SK-N-MC (cell line): ENCODE data around the gene PTHLH.

Experiments used
- DNase-seq: peaks from one replicate; pipeline ENCODE4 v3.0.0-alpha.2; 2011; ENCODE audit warnings: low read depth, low spot score
- H3K27ac ChIP-seq: fragments of 200-600 bp; sonication (generic); 2 replicates; pipeline ENCODE4 v1.5.1; 2016; ENCODE audit warnings: mixed run types
- H3K36me3 ChIP-seq: fragments of 200-600 bp; sonication (generic); 2 replicates; pipeline ENCODE4 v1.6.1; 2017; ENCODE audit warnings: antibody characterized with exemption, low read length, mixed read lengths; ENCODE audit not compliant: insufficient read depth
- H3K4me3 ChIP-seq: fragments of 200-600 bp; sonication (generic); 2 replicates; pipeline ENCODE4 v1.5.1; 2016
- H3K9ac ChIP-seq: fragments of 200-600 bp; sonication (generic); 2 replicates; pipeline ENCODE4 v1.8.0; 2017; ENCODE audit warnings: mixed run types, mixed read lengths; ENCODE audit not compliant: insufficient read length
- H3K9me3 ChIP-seq: fragments of 200-600 bp; sonication (generic); 2 replicates; pipeline ENCODE4 v1.6.1; 2017; ENCODE audit warnings: low read depth, mild to moderate bottlenecking, antibody characterized with exemption, low read length, moderate library complexity, mixed read lengths
- EZH2 ChIP-seq: fragments of 200-600 bp; sonication (generic); IDR thresholded peaks from one replicate; pipeline ENCODE4 v1.6.1; 2017; ENCODE audit warnings: antibody characterized with exemption
- FOXP2 ChIP-seq: optimal IDR thresholded peaks from 2 replicates; pipeline ENCODE3; 2011; ENCODE audit warnings: mild to moderate bottlenecking, moderate library complexity; ENCODE audit not compliant: insufficient read depth; ENCODE audit errors: extremely low read length, control extremely low read depth
- POLR2AphosphoS5 ChIP-seq: IDR thresholded peaks from 2 replicates; pipeline ENCODE4 v1.6.1; 2012; ENCODE audit warnings: mild to moderate bottlenecking, low read depth, low read length, borderline replicate concordance

The PTHLH gene

GRCh38 chr12:27958675-27959074 lies 13.9 kb downstream of the PTHLH start:
- Histone ChIP-seq H3K9ac (no peak overlapping the region), H3K9me3 (no peaks in the 10 kb centered on the region), H3K27ac (no peak overlapping the region), H3K36me3 (no peaks in the 10 kb centered on the region), H3K4me3 (no peak overlapping the region)
- no peak for TF ChIP-seq EZH2
- no peak for TF ChIP-seq POLR2AphosphoS5
- no peak for TF ChIP-seq FOXP2
- no peak for DNase-seq

GRCh38 chr12:27957366-27957765 lies 15.2 kb downstream of the PTHLH start:
- H3K36me3 ChIP-seq = no peaks in the 10 kb centered on the region
- H3K9me3 ChIP-seq = no peaks in the 10 kb centered on the region
- H3K9ac ChIP-seq = no peak overlapping the region
- H3K4me3 ChIP-seq = no peak overlapping the region
- no peak for DNase-seq
- TF ChIP-seq POLR2AphosphoS5 (no peak), FOXP2 (no peak), EZH2 (no peak)
- H3K27ac ChIP-seq = no peak overlapping the region

- no peak overlapping the region for H3K27ac ChIP-seq
- no peaks in the 10 kb centered on the region for H3K36me3 ChIP-seq
- TF ChIP-seq EZH2 (no peak), FOXP2 (no peak), POLR2AphosphoS5 (no peak)
- DNase-seq = no peak
- H3K4me3 ChIP-seq = no peak overlapping the region
- no peaks in the 10 kb centered on the region for H3K9me3 ChIP-seq
- H3K9ac ChIP-seq = no peak overlapping the region
Observed at GRCh38 chr12:27953817-27954216, 18.7 kb downstream of the PTHLH start.

GRCh38 chr12:27953348-27953747 lies 19.2 kb downstream of the PTHLH start:
- H3K9me3 ChIP-seq = no peaks in the 10 kb centered on the region
- H3K27ac ChIP-seq = no peak overlapping the region
- TF ChIP-seq POLR2AphosphoS5 (no peak), EZH2 (no peak), FOXP2 (no peak)
- no peak overlapping the region for H3K9ac ChIP-seq
- H3K4me3 ChIP-seq = no peak overlapping the region
- no peak for DNase-seq
- H3K36me3 ChIP-seq = no peaks in the 10 kb centered on the region

- TF ChIP-seq EZH2 = no peak
- no peak for TF ChIP-seq FOXP2
- no peak for TF ChIP-seq POLR2AphosphoS5
- DNase-seq = no peak
- Histone ChIP-seq H3K9ac (no peak overlapping the region), H3K27ac (no peak overlapping the region), H3K4me3 (no peak overlapping the region), H3K36me3 (no peaks in the 10 kb centered on the region), H3K9me3 (no peaks in the 10 kb centered on the region)
Observed at GRCh38 chr12:27952510-27952909, 20.0 kb downstream of the PTHLH start.

GRCh38 chr12:27951898-27952297 lies 20.6 kb downstream of the PTHLH start:
- no peak overlapping the region for H3K4me3 ChIP-seq
- DNase-seq = no peak
- H3K27ac ChIP-seq = no peak overlapping the region
- TF ChIP-seq FOXP2 (no peak), POLR2AphosphoS5 (no peak)
- no peaks in the 10 kb centered on the region for H3K9me3 ChIP-seq
- no peak overlapping the region for H3K9ac ChIP-seq
- H3K36me3 ChIP-seq = no peaks in the 10 kb centered on the region

- TF ChIP-seq EZH2 (no peak), POLR2AphosphoS5 (no peak), FOXP2 (no peak)
- DNase-seq = no peak
- H3K36me3 ChIP-seq = no peaks in the 10 kb centered on the region
- H3K9ac ChIP-seq = no peak overlapping the region
- no peaks in the 10 kb centered on the region for H3K9me3 ChIP-seq
- H3K4me3 ChIP-seq = no peak overlapping the region
- H3K27ac ChIP-seq = no peak overlapping the region
Observed at GRCh38 chr12:27946421-27946820, 26.1 kb downstream of the PTHLH start.

- peak; percentile 66 for DNase-seq
- no peak overlapping the region for H3K9ac ChIP-seq
- H3K9me3 ChIP-seq = no peaks in the 10 kb centered on the region
- no peak overlapping the region for H3K27ac ChIP-seq
- TF ChIP-seq POLR2AphosphoS5 (no peak), FOXP2 (no peak), EZH2 (no peak)
- no peaks in the 10 kb centered on the region for H3K36me3 ChIP-seq
- H3K4me3 ChIP-seq = no peak overlapping the region
Observed at GRCh38 chr12:27940756-27941402, 31.7 kb downstream of the PTHLH start.

GRCh38 chr12:27940245-27940644 lies 32.3 kb downstream of the PTHLH start:
- Histone ChIP-seq H3K27ac (no peak overlapping the region), H3K9ac (no peak overlapping the region), H3K9me3 (no peaks in the 10 kb centered on the region), H3K4me3 (no peak overlapping the region), H3K36me3 (no peaks in the 10 kb centered on the region)
- no peak for DNase-seq
- no peak for TF ChIP-seq EZH2
- no peak for TF ChIP-seq POLR2AphosphoS5
- TF ChIP-seq FOXP2 = no peak
